GM19043 (cell line): ENCODE data around the gene TEX2.

ENCODE experiments used
- ATAC-seq: cut with Tn5 transposase; IDR thresholded peaks from one replicate; pipeline ENCODE4 v1.9.1; 2021; ENCODE audit warnings: low read depth; ENCODE audit not compliant: unreplicated experiment

The TEX2 gene

DNA sequence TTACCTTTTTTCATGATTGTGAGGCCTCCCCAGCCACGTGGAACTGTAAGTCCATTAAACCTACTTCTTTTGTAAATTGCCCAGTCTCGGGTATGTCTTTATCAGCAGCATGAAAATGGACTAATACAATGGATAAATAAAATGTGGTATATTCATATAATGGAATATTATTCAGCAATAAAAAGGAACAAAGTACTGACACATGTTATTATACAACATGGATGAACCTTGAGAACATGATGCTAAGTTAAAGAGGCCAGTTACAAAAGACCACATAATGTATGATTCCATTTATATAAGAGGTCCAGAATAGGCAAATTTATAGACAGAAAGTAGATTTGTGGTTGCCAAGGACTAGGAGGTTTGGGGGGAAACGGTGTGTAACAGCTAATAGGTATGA is 138.5 kb downstream of the TEX2 start:
- no peak for ATAC-seq

- ATAC-seq: no peak
Measured at GRCh38 chr17:64123114-64123513, 139.9 kb downstream of the TEX2 start.

DNA sequence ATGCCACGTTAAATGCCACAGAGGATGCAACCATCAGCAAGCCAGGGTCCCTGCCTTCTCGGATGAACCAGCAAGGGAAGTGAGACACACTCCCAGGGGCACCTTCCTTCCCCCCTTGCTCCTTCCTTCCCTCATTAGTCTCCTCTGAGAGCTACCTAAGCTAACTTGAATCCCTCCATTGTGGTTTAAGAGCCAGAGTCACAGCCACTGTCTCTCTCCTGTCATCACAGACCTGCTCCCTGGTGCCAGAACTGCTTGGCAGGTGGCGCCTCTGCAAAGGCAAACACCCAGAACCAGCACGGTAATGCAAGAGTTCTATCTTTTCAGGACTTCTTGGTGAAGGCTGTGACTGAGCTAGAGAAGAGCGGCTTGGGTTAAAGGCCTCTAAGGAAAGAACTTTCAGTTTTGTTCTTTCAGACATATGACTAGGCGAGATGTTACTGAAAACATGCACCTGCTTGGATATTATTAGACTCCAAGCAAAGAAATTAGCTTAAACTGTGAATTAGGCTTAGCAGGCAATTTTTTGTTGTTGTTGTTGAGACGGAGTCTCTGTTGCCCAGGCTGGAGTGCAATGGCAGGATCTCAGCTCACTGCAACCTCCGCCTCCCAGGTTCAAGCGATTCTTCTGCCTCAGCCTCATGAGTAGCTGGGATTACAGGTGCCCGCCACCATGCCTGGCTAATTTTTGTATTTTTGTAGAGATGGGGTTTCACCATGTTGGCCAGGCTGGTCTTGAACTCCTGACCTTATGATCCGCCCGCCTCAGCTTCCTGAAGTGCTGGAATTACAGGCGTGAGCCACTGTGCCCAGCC is 141.9 kb downstream of the TEX2 start:
- ATAC-seq: peak; percentile 79

GRCh38 chr17:64120159-64120810 is 142.8 kb downstream of the TEX2 start:
- ATAC-seq: no peak

DNA sequence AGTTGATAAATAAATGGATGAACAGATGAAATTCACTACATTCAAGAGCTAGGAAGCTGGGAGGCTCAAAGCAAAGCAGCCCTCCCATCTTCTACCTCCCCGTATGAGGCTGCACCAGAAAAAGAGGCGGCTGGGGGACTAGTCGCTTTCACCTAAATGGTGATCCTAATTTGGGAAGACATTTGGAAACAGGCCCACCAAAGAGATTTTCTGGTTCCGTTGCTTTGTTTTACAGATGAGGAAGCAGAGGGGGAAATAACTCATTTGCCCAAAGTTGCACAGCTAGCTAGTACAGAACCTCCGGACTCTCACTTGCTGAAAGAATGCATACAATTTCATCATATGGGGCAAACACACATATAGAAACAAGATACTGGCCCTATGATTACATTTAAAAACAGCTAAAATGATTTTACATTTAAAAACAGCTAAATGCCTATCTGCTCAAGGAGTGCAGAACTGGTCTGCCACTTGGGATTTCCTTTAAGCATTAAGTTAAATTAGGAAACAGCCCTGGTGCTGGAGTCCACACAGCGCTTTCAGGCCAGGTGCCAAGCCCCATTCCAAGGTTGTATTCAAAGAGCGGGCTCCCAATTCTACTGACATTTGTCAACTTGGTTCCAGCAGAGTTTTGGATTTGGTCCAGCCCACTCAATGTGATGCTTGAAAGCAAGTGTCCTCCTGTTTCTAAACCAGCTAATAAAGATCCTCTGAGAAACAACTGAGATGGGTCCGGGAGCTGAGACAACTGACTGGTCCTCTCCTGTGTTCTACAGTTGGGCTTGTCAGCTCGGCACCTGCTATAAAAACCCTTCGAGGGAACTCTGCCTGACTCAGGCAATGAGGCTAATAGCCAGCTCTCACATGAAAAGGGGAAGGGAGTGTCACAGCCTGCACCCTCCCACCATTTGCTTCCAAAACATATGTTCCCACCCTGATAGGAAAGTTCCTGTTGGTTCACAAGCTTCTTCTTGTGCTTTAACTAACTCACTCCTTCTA is 144.8 kb downstream of the TEX2 start:
- ATAC-seq: no peak

DNA sequence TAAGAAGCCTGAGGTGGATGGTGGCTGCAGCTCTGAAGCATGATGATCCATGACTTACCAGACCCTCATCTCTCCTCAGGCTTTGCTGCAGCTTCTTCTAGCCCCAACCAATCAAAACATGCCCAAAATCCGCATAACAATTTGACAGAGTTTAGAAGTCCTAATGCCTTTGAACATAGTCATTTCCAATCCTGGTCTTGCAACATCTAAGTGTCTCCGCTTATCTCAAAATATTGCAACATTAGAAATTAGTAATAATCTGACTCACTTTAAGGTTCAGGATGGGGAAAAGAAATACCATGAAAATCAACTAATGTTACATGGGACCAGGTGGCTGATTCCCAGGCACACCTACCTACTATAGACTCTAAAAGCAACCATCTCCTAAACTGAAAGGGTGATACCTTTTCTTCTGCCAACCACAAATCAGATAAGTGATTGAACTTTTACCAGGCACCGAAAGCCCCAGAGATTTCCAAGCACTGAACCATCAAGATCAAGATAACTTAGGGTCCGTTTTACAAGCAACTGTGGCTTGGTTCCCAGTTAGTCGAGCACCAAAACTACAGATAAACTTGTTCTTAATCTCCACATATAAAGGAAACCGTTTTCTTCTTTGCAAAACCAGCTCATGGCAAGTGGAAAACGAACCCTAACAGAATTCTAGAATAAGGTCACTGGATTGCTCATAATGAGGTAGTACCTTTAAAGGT is 147.1 kb downstream of the TEX2 start:
- no peak for ATAC-seq

- no peak for ATAC-seq
Measured at GRCh38 chr17:64115043-64115698, 147.9 kb downstream of the TEX2 start.

DNA sequence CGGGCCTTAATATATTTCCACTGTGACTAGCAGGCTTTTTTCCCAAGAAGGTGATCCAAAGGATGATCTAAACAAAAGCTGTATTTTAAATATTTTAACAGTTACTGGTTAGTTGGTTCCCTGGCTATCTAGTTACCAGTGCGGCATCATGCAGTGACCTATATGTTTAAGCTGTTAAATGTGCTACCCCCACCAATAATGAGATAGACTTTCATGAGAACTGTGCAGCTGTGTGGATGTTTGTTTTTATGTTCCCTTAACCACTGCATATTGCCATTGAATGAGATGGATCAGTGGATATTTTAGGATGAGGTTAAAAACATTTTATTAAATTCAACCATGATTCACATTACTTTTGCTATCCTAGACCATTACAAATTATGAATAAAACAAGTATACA is 150.1 kb downstream of the TEX2 start:
- no peak for ATAC-seq

DNA sequence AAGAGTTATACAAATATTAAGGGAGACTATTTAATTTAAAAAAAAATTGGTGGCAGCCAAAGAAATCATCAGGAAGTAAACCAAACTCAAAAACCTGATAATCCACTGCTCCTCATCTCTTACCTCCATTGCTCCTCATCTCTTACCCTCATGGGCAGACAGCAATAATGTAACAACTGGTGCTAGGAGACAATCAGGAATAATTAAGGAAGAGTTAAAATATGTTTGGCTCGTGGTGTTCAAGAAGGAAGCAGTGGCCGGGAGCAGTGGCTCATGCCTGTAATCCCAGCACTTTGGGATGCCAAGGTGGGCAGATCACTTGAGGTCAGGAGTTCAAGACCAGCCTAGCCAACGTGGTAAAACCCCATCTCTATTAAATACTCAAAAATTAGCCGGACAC is 151.2 kb downstream of the TEX2 start:
- ATAC-seq: no peak

DNA sequence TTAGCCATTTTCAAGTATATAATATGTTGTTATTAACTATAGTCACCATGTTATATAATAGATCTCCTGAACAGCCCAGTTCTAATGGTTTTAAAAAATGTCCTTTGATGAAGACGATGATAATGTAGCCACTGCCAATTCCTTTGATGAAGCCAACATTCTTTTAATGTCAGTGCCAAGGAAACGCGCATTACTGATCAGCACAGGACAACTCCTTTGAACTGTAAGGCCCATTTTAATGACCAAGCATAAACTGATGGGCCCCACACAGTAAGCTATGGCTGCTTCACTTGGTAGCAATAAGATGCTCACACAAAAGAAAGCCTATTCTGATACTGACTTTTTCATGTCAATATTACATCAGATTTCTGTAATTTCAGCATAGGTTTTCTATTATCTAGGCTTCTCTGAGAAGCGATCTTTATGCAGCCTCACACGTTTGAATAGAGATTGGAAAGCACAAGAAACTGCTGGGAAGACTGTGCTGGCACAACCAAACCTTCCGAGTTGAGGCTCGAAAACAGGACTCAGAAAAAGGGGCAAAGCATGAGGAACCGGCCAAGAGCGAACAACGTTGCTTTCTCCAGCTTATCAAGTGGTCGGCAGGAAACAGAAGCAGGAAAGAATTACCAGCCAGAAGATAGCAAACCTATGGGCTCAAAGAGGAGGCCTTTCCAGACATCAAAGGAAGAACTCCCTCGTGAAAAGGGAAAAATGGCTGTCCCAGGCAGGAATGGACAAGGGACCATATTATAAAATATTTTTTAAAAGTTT is 152.5 kb downstream of the TEX2 start:
- no peak for ATAC-seq

DNA sequence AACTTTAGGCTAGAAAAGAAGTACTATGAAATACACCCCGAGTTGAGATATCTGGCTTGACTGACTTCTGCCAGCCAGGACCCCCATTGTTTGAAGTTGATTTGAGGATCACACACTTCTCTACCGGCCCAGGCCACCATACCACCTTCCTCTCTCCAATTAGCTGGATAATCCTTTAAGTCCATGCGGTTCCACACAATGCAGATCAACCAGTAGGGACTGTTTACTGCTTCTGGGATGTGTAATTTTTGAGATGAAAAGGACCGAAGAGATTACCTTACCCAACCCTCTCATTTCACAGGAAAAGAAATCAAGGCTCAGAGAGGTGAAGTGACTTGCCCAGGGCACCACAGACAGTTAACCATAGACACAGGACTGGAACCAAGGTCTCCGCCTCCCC is 153.7 kb downstream of the TEX2 start:
- ATAC-seq: no peak

DNA sequence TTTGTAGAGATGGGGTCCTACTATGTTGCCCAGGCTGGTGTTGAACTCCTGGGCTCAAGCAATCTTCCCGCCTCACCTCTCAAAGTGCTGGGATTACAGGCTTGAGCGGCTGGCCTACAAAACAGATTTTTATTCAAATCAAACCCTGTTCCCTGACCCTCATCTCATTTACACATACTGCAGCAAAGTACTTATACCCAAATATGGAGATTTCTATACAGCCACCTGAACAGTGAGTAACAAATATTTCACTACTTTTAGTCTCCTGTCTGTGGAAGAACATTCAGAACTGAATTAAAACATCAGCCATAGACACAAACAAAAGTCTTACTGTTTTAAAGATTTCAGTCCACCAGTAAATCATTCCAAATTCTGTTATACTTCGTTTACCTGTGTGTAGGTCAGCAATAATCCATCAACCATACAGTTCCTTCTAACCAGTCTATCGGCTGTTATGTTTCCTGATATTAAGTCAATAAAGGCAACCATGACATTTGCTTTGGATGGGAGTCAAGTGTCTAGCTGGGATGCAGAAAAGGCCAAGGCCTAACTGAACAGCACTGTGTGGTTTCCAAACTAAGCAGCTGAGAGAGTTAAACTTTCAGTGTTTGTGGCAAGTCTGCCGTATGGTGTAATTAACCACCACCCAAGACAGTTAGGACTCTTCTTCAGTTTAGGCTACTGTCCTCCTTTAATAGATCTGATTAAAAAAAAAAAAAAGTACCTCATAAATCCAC is 155.4 kb downstream of the TEX2 start:
- no peak for ATAC-seq

DNA sequence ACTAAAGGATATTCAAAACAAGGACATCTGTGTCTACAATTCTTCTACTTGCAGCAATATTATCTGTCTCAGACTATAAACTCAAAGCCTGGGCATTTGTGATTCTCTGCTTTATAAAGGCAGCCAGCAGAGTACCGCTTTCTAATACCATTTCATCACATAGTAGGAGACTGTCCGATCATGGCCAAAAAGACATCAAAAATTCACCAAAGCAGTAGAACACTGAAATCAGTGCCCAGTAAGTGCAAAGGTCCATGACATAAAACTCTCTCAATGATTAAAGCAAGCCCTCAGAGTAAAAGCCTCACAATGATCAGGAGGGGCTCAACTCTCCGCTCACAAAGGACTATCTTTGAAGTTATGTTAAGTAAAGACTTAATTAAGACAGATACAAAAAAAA is 156.1 kb downstream of the TEX2 start:
- no peak for ATAC-seq

DNA sequence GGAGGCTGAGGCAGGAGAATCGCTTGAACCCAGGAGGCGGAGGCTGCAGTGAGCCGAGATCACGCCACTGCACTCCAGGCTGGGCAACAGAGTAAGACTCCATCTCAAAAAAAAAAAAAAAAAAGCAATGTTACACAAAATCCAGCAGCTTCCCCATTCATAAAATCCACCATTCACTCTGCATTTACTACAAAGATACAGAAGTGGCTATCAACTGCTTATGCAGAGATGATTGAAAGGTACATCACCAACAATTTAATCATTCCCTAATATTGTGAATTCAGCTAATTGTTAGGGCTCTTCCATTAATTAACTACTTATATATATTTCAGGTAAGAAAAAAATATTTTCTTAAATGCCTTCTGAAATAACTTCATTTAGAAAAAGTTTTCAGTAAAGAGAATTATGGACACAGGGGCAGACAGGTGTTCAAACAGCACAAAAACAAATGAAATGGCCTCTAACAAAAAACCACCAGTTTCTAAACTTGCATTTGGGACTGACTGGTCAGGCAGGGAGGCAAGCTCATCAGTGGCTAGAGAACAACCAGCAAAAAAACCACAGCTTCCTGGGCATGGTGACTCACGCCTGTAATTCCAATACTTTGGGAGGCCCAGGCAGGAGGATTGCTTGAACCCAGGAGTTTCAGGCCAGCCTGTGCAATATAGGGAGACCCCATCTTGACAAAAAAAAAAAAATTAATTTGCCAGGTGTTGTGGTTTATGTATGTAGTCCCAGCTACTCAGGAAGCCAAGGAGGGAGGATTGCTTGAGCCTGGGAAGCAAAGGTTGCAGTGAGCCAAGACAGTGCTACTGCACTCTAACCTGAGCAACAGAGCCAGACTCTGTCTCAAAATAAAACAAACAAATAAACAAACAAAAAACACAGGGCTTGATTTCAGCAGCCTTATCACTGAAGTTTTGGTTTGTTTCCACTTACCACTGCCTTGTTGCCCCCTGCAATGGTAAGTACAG is 159.4 kb downstream of the TEX2 start:
- ATAC-seq: no peak

DNA sequence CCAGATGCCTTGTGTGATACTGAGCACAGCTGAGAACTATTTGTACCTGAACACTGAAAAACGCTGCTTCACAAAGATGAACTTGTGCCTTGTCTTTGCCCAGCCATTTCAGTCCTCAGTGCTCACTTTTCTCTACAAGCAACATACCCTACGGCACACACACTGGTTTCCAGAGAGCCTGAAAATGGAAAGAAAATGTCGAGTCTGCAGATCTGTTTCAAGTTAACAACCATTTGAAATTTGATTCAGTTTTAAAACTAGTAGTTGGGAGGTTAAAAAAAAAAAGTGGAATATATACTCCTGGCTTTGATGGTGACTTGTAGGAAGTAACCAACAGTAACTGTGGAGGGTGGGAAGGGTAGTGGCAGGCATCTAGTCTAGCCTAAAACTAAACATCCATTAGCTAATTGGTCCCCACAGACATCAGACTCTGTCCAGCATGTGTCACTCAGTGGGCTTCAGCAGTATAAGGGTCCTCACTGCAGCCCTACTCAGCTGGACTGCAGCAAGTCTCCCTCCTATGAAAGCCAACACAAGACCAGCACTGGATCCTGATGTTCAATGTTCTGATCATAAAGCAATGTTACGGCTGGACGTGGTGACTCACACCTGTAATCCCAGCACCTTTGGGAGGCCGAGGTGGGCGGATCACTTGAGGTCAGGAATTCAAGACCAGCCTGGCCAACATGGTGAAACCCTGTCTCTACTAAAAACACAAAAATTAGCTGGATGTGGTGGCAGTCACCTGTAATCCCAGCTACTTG is 160.3 kb downstream of the TEX2 start:
- ATAC-seq: no peak

DNA sequence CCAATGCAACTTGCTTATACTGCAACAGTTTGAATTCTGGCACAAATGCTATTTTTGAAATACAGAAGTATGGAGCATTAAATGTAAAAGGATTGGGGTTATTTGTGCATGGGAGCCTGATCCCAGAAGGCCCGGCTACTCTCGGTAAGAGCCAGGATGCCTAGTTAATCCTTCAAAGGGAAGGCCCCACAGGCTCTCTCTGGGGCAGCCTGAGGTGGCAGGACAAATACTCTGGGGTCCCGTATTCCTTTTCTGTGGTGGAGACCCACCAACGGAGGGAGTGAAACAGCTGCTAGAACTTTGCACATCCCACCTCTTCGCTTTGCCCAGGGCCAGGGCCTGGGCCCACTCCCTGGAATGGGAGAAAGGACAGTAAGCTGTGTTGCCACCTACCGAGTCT is 163.5 kb downstream of the TEX2 start:
- no peak for ATAC-seq
